WTC11 (cell line): ENCODE results near the gene COL3A1.

Experiments
- CBFB ChIP-seq: sonication (generic); formaldehyde crosslinking; IDR thresholded peaks from 2 replicates; pipeline ENCODE4 v1.8.1; 2022; ENCODE audit warnings: mild to moderate bottlenecking, low read depth, missing genetic modification reagents
- FOXJ3 ChIP-seq: sonication (generic); formaldehyde crosslinking; IDR thresholded peaks from 2 replicates; pipeline ENCODE4 v1.9.0; 2021; ENCODE audit warnings: missing genetic modification reagents, mild to moderate bottlenecking, borderline replicate concordance
- JUN ChIP-seq: sonication (generic); formaldehyde crosslinking; IDR thresholded peaks from 2 replicates; pipeline ENCODE4 v1.8.0; 2023; ENCODE audit warnings: mild to moderate bottlenecking, missing genetic modification reagents
- NFATC4 ChIP-seq: fragments of 250-450 bp; sonication (Bioruptor Pico); IDR thresholded peaks from 2 replicates; pipeline ENCODE4 v1.9.0; 2021; ENCODE audit warnings: mild to moderate bottlenecking
- SOX15 ChIP-seq: fragments of 250-450 bp; sonication (Bioruptor Pico); IDR thresholded peaks from 2 replicates; pipeline ENCODE4 v1.9.0; 2021; ENCODE audit warnings: mild to moderate bottlenecking
- TP53 ChIP-seq: sonication (generic); formaldehyde crosslinking; IDR thresholded peaks from 2 replicates; pipeline ENCODE4 v1.8.1; 2023; ENCODE audit warnings: mild to moderate bottlenecking, missing genetic modification reagents
- ZNF138 ChIP-seq: sonication (generic); formaldehyde crosslinking; conservative IDR thresholded peaks from 2 replicates; pipeline ENCODE4 v1.8.1; 2022; ENCODE audit warnings: mild to moderate bottlenecking, moderate library complexity, missing genetic modification reagents
- ZNF416 ChIP-seq: fragments of 250-450 bp; sonication (Bioruptor Pico); IDR thresholded peaks from 2 replicates; pipeline ENCODE4 v1.9.0; 2021; ENCODE audit warnings: mild to moderate bottlenecking, inconsistent platforms
- TF ChIP-seq, protein P1 (sequence below): fragments of 200-600 bp; IDR thresholded peaks from 2 replicates; pipeline ENCODE4 v1.8.0; 2022; ENCODE audit warnings: antibody characterized with exemption

DNA sequence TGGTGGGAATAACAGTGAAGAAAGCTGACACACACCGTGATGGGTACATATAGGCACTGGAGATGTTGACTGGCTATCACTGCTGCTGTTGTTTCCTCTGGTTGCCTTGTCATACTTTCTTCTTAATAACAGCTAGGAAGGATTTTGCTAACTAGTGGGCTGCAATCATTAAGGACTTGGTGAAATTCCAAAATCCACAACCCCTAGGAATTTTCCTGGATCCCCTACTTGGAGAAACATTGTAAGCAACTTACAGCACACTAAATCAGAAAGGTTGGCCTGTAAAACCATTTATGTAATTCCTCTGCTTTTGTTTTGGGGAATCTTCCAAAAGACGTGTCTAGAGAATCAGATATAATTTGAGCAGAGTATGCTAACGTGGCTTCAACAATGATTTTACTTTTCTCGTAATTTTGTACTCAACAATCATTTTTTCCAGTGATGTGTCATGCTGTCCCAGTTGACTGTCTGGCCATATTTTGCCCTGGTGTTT, 8.0 kb upstream of the COL3A1 start:
- TF ChIP-seq, protein P1, sequence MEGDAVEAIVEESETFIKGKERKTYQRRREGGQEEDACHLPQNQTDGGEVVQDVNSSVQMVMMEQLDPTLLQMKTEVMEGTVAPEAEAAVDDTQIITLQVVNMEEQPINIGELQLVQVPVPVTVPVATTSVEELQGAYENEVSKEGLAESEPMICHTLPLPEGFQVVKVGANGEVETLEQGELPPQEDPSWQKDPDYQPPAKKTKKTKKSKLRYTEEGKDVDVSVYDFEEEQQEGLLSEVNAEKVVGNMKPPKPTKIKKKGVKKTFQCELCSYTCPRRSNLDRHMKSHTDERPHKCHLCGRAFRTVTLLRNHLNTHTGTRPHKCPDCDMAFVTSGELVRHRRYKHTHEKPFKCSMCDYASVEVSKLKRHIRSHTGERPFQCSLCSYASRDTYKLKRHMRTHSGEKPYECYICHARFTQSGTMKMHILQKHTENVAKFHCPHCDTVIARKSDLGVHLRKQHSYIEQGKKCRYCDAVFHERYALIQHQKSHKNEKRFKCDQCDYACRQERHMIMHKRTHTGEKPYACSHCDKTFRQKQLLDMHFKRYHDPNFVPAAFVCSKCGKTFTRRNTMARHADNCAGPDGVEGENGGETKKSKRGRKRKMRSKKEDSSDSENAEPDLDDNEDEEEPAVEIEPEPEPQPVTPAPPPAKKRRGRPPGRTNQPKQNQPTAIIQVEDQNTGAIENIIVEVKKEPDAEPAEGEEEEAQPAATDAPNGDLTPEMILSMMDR: no peak
- TF ChIP-seq ZNF416 (no peak), CBFB (CRISPR knock-in tag) (no peak), TP53 (no peak), SOX15 (CRISPR knock-in tag) (no peak), JUN (no peak), FOXJ3 (CRISPR knock-in tag) (no peak), ZNF138 (CRISPR knock-in tag) (no peak), NFATC4 (CRISPR knock-in tag) (no peak)
